Endothelial cell of umbilical vein (primary cell): Measurements from ENCODE around the gene COX14. TPM values are rescaled to one million over a fixed set of nuclear protein-coding genes. Genes with fewer than 3 reads are reported as not detected.

Experiments
- BruUV-seq: library from RNA; stranded (reverse); fragments of 400-500 nt; replicated peaks from 2 replicates; lab custom pipeline; 2021; lab: Mats Ljungman, UMichigan
- CTCF ChIA-PET: fragments of 300-600, 350-600 bp; sonication (Branson Sonifier 250); formaldehyde crosslinking; loops from one replicate; lab custom pipeline; 2021; ENCODE audit warnings: antibody characterized with exemption, inconsistent platforms; lab: Charles Lee
- POLR2A ChIA-PET: fragments of 300-600, 350-600 bp; sonication (Branson Sonifier 250); formaldehyde crosslinking; loops from one replicate; lab custom pipeline; 2021; ENCODE audit warnings: antibody characterized with exemption, inconsistent platforms; lab: Charles Lee
- DNase-seq: peaks from one replicate; pipeline ENCODE4 v3.0.0-alpha.2; 2011; ENCODE audit warnings: low read depth, low spot score
- FAIRE-seq: peaks from 2 replicates; lab custom pipeline; 2011; peaks lifted over from hg19 to GRCh38; lab: Jason Lieb, UNC
- H2AFZ ChIP-seq: 2 replicates; pipeline ENCODE4 v1.6.0; 2012; ENCODE audit warnings: low read depth, low read length, control low read depth, inconsistent platforms
- H3K27ac ChIP-seq: 2 replicates; pipeline ENCODE4 v1.5.1; 2011; ENCODE audit warnings: low read depth, mild to moderate bottlenecking, control low read depth, low read length, moderate library complexity; ENCODE audit not compliant: insufficient read depth
- H3K27me3 ChIP-seq, 2 experiments: 2 replicates each; pipeline versions ENCODE4 v1.6.0 to v1.6.1; 2011; ENCODE audit warnings: low read length in 2 of 2, mixed read lengths in 1 of 2; ENCODE audit not compliant: control insufficient read depth in 2 of 2, insufficient read depth in 2 of 2
- H3K36me3 ChIP-seq, 2 experiments: 2 replicates in 1 of 2; 3 replicates in 1 of 2; pipeline ENCODE4 v1.5.1; 2011; ENCODE audit warnings: low read length in 2 of 2, mild to moderate bottlenecking in 1 of 2, moderate library complexity in 1 of 2; ENCODE audit not compliant: control insufficient read depth in 2 of 2, insufficient read depth in 2 of 2; ENCODE audit errors: extremely low read depth in 1 of 2
- H3K4me1 ChIP-seq: 3 replicates; pipeline ENCODE4 v1.5.1; 2011; ENCODE audit warnings: mild to moderate bottlenecking, low read length; ENCODE audit not compliant: control insufficient read depth, insufficient read depth; ENCODE audit errors: extremely low read depth
- H3K4me2 ChIP-seq: 2 replicates; pipeline ENCODE4 v1.6.1; 2011; ENCODE audit warnings: low read length, control low read depth, mixed read lengths; ENCODE audit not compliant: insufficient read depth
- H3K4me3 ChIP-seq, 3 experiments: fragments of 200-600 bp in 1 of 3; sonication (generic), shearing (Covaris generic) in 1 of 3; replicated peaks in 1 of 3; 2 replicates each; pipeline ENCODE4 v1.5.1; 2011 to 2016; ENCODE audit warnings: control low read depth in 3 of 3, low read length in 3 of 3, mild to moderate bottlenecking in 2 of 3, inconsistent platforms in 1 of 3, low read depth in 1 of 3, moderate library complexity in 1 of 3; ENCODE audit not compliant: insufficient read depth in 1 of 3
- H3K79me2 ChIP-seq: 2 replicates; pipeline ENCODE4 v1.6.0; 2012; ENCODE audit warnings: low read length, inconsistent platforms; ENCODE audit not compliant: control insufficient read depth, insufficient read depth
- H3K9ac ChIP-seq: replicated peaks from 2 replicates; pipeline ENCODE3; 2011; ENCODE audit warnings: low read length, control low read depth; ENCODE audit not compliant: insufficient read depth; ENCODE audit errors: extremely low read depth
- H3K9me1 ChIP-seq: replicated peaks from 3 replicates; pipeline ENCODE4 v1.6.0; 2011; ENCODE audit warnings: mild to moderate bottlenecking, low read length; ENCODE audit not compliant: control insufficient read depth, insufficient read depth; ENCODE audit errors: extremely low read depth
- H3K9me3 ChIP-seq: replicated peaks from 2 replicates; pipeline ENCODE4 v1.5.1; 2012; ENCODE audit warnings: low read length, inconsistent platforms; ENCODE audit not compliant: control insufficient read depth, insufficient read depth
- H4K20me1 ChIP-seq: replicated peaks from 2 replicates; pipeline ENCODE3; 2011; ENCODE audit warnings: mild to moderate bottlenecking, low read length; ENCODE audit not compliant: control insufficient read depth, insufficient read depth; ENCODE audit errors: extremely low read depth
- CTCF ChIP-seq, 2 donors: IDR thresholded peaks; 1 replicate in 1 of 2; 2 replicates in 1 of 2; pipeline ENCODE4 v1.5.1; 2011; ENCODE audit warnings: low read length in 2 of 2, mild to moderate bottlenecking in 2 of 2, moderate library complexity in 2 of 2, control low read depth in 1 of 2, inconsistent platforms in 1 of 2, low read depth in 1 of 2; ENCODE audit not compliant: insufficient read depth in 1 of 2; ENCODE audit errors: extremely low read depth in 1 of 2
- EZH2 ChIP-seq: IDR thresholded peaks from 2 replicates; pipeline ENCODE4 v1.6.1; 2012; ENCODE audit warnings: borderline replicate concordance, low read depth, mild to moderate bottlenecking, moderate library complexity, low read length, inconsistent platforms; ENCODE audit not compliant: severe bottlenecking
- FOS ChIP-seq: IDR thresholded peaks from 2 replicates; pipeline ENCODE4 v1.6.1; 2011; ENCODE audit warnings: mild to moderate bottlenecking, low read length, moderate library complexity, borderline replicate concordance; ENCODE audit not compliant: insufficient read depth
- GATA2 ChIP-seq: IDR thresholded peaks from 2 replicates; pipeline ENCODE4 v1.7.0; 2011; ENCODE audit warnings: low read depth, mild to moderate bottlenecking, moderate library complexity, mixed read lengths, low read length; ENCODE audit not compliant: insufficient read length, insufficient read depth
- JUN ChIP-seq: IDR thresholded peaks from 2 replicates; pipeline ENCODE4 v1.6.1; 2011; ENCODE audit warnings: borderline replicate concordance, low read depth; ENCODE audit not compliant: insufficient read length, insufficient read depth
- MAX ChIP-seq: IDR thresholded peaks from 2 replicates; pipeline ENCODE4 v1.6.1; 2011; ENCODE audit not compliant: insufficient read depth, insufficient read length
- MYC ChIP-seq: IDR thresholded peaks from one replicate; pipeline ENCODE4 v1.6.1; 2011; ENCODE audit warnings: mild to moderate bottlenecking, low read depth, low read length
- POLR2A ChIP-seq: IDR thresholded peaks from 2 replicates; pipeline ENCODE4 v1.6.1; 2012; ENCODE audit warnings: low read depth, mild to moderate bottlenecking, control low read depth, low read length
- POLR2AphosphoS5 ChIP-seq: IDR thresholded peaks from 2 replicates; pipeline ENCODE4 v1.6.1; 2012; ENCODE audit warnings: low read depth, mild to moderate bottlenecking, control low read depth, low read length, moderate library complexity; ENCODE audit not compliant: insufficient read depth
- dilution Hi-C: fragments of 300-500 bp; cut with MboI; formaldehyde crosslinking; loops from one replicate; pipeline ENCODE4 v1.15.0; 2019; ENCODE audit warnings: low sequenced_read_pairs; ENCODE audit not compliant: extremely low pct_ligation_motif_present
- intact Hi-C: fragments of 100-400 bp; cut with micrococcal nuclease; formaldehyde crosslinking; loops from one replicate; pipeline ENCODE4 v1.10.0; 2022
- polyA plus RNA-seq, 4 experiments: library from polyadenylated mRNA; depleted of rRNA in 3 of 4; stranded (reverse) in 3 of 4; unstranded in 1 of 4; fragments of >200 nt; gene quantifications; 2 replicates each; pipeline versions ENCODE4 v1.2.1 to v1.2.3, GENCODE V29; 2011 to 2012; ENCODE audit warnings: missing spikeins in 1 of 4
- total RNA-seq: library from RNA; stranded (reverse); gene quantifications from 2 replicates; pipeline ENCODE4 v1.2.3, GENCODE V29; 2021

COX14 gene
- total and polyA plus RNA-seq, 2 donors (not counting 3 experiments of a cell fraction or from before 2014, with no cell fraction given) = 40.3 to 106 TPM

- Histone ChIP-seq H3K9me1 (no peaks in the 10 kb centered on the region), H3K4me1 (no peaks in the 10 kb centered on the region), H3K27me3 (no peaks in the 10 kb centered on the region), H3K9me3 (no peaks in the 10 kb centered on the region), H3K36me3 (peaks cover 31 to 52% of the 10 kb centered on the region in 2 experiments), H2AFZ (no peak overlapping the region), H3K79me2 (no peaks in the 10 kb centered on the region), H3K27ac (no peak overlapping the region), H3K4me2 (no peak overlapping the region), H3K4me3 (no peak overlapping the region), H4K20me1 (no peaks in the 10 kb centered on the region), H3K9ac (no peak overlapping the region)
- intact Hi-C loops = no loop called here
- dilution Hi-C loops = no loop called here
- TF ChIP-seq GATA2 (no peak), POLR2AphosphoS5 (no peak), JUN (no peak), MYC (no peak), FOS (no peak), POLR2A (no peak), EZH2 (no peak), MAX (no peak), CTCF (IDR thresholded peaks at IDR 0.05; ENCODE audit: extremely low read depth in 1 of 2, insufficient read depth in 1 of 2, low read depth in 1 of 2, low read length in 2 of 2) (no peak)
- DNase-seq (no peak), FAIRE-seq (no peak)
- ChIA-PET POLR2A (interaction anchor here (1.0 kb wide), 1 partner anchor 75 kb away, joined by 3 read pairs; no protein-coding TSS in a partner anchor), CTCF (interaction anchor here (1.3 to 6.4 kb wide), 3 partner anchors 10 to 78 kb away, joined by 4 to 80 read pairs (median 5); partner anchors contain the start of gene COX14)
- BruUV-seq = no TSS peak
These were observed 14.1 kb upstream of the COX14 start for GRCh38 chr12:50097952-50098351.
